ENCODE data around the gene ITPRIPL2. TPM values are rescaled to one million over a fixed set of nuclear protein-coding genes. Genes with fewer than 3 reads are reported as not detected.

ITPRIPL2 gene
- total and polyA plus RNA-seq, 2 of the 13 experiments (the other 11 are each of a cell fraction or from before 2014, with no cell fraction given), result 5.9 to 12.6 TPM

- TF ChIP-seq ZBTB43 (CRISPR knock-in tag; conservative IDR thresholded peaks at IDR 0.05) (no peak), ZNF577 (CRISPR knock-in tag; IDR thresholded peaks at IDR 0.05; ENCODE audit: borderline replicate concordance, low read depth) (no peak), ZBED4 (CRISPR knock-in tag; IDR thresholded peaks at IDR 0.05; ENCODE audit: borderline replicate concordance) (no peak), RFX5 (IDR thresholded peaks at IDR 0.05; ENCODE audit: low read depth, low read length) (no peak), ZNF746 (CRISPR knock-in tag; IDR thresholded peaks at IDR 0.05) (no peak), SNRNP70 (IDR thresholded peaks at IDR 0.05; ENCODE audit: low read depth, low read length) (no peak), KMT2A (CRISPR knock-in tag; IDR thresholded peaks at IDR 0.05) (no peak), CCAR2 (optimal IDR thresholded peaks at IDR 0.05; ENCODE audit: low read depth, low read length) (no peak), ZNF24 (IDR thresholded peaks at IDR 0.05) (no peak), ZNF598 (CRISPR knock-in tag; IDR thresholded peaks at IDR 0.05; ENCODE audit: borderline replicate concordance) (no peak), RELA (CRISPR knock-in tag; IDR thresholded peaks at IDR 0.05) (no peak), MTA3 (CRISPR knock-in tag; IDR thresholded peaks at IDR 0.05) (no peak), SP1 (IDR thresholded peaks at IDR 0.05) (no peak), SP1 (CRISPR knock-in tag; IDR thresholded peaks at IDR 0.05) (no peak), NR2F6 (IDR thresholded peaks at IDR 0.05) (peak; percentile 85), NR2F6 (CRISPR knock-in tag; IDR thresholded peaks at IDR 0.05) (peak; percentile 32), ZNF18 (CRISPR knock-in tag; IDR thresholded peaks at IDR 0.05; ENCODE audit: insufficient replicate concordance) (no peak), ZNF275 (CRISPR knock-in tag; IDR thresholded peaks at IDR 0.05; ENCODE audit: borderline replicate concordance) (no peak), TBX3 (IDR thresholded peaks at IDR 0.05; ENCODE audit: borderline replicate concordance) (no peak)
Measured at GRCh38 chr16:19110537-19111360, 3.0 kb upstream of the ITPRIPL2 start (continued).

All from HepG2 (cell line).